Stimulated activated naive CD4-positive, alpha-beta T cell treated with Interleukin-2 at 50 U/mL for 16 hours (primary cell): Measurements from ENCODE around the gene HAVCR2.

ENCODE experiments used
- DNase-seq: peaks from one replicate; lab custom pipeline; 2025; lab: John Stamatoyannopoulos, UW

HAVCR2 gene

GRCh38 chr5:157108976-157109375 is at the start of gene HAVCR2:
Gene HAVCR2 (minus strand): TSS chr5:157109044. CDS start chr5:157108983, 61 bp downstream.
- peak; percentile 15 for DNase-seq

DNA sequence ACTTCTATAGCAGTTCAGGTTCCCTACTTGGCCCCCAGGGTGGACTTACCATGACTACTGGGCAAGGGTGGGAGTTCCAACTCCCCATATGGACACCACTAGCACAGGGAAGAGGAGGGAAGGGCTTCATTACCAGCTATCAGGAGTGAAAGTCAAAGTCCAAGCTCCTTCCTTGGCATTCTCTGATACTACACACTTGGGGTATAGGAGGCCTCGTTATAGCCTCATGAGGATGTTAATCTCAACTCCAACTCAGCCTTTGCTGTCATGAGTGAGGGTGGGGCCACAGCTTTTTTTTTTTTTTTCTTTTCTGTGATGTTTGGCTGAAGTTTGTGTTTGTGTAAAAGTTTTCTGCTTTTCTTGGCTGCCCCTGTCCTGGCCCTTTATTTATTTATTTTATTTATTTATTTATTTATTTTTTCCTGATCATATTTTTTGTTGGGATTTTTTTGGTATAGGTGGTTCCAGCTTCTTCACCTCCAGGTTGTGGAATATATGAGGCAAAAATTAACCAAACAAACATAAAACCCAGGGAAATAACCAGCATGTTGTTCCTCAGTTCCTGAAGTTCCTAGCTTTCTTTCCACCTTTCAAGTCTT is 48.5 kb upstream of the HAVCR2 start:
- DNase-seq = no peak

- no peak for DNase-seq
Measured at GRCh38 chr5:157155297-157155696, 46.5 kb upstream of the HAVCR2 start.

DNA sequence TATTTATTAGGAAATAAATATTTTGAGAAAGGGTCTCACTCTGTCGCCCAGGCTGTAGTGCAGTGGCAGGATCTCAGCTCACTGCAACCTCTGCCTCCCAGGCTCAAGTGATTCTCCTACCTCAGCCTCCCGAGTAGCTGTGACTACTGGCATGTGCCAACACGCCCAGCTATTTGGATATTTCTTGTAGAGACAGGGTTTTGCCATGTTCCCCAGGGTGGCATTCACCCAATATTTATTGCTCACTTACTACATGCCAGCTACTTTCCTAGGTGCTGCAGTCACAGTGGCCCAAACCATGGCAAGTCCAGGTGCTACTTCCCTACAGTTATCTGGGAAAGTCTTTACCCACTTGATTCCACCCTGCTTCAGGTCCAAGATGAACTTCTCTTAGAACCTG is 42.2 kb upstream of the HAVCR2 start:
- no peak for DNase-seq

DNA sequence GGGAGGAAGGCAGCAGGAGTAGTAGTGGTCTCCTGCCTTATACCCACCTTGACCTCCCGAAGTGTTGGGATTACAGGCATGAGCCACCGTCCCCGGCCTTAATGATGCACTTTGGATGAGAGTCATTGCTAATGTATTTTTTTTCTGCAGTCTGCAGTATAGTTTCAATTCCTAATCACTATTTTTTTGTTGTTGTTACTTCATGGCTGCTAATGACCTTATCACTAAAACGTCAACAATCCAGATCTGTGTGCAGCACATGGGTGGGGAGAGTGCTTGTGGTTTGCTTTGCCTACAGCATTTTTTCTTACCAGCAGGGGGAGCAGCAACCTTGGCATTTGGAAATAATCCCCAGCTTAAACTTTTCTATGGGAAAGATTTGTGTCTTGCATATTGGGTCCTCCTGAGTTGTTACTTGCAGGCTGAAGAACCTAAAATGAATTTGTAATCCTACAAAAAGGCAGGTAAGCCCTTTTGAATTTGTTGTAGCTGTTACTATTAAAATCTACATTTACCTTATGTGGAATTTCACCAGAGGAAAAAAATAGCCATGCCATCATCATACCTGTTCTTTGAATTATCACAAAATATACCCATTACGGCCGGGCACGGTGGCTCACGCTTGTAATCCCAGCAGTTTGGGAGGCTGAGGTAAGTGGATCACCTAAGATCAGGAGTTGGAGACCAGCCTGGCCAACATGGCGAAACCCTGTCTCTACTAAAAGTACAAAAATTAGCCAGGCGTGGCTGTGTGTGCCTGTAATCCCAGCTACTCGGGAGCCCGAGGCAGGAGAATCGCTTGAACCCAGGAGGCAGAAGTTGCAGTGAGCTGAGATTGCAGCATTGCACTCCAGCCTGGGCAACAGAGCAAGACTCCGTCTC is 40.1 kb upstream of the HAVCR2 start:
- peak; percentile 71 for DNase-seq

DNA sequence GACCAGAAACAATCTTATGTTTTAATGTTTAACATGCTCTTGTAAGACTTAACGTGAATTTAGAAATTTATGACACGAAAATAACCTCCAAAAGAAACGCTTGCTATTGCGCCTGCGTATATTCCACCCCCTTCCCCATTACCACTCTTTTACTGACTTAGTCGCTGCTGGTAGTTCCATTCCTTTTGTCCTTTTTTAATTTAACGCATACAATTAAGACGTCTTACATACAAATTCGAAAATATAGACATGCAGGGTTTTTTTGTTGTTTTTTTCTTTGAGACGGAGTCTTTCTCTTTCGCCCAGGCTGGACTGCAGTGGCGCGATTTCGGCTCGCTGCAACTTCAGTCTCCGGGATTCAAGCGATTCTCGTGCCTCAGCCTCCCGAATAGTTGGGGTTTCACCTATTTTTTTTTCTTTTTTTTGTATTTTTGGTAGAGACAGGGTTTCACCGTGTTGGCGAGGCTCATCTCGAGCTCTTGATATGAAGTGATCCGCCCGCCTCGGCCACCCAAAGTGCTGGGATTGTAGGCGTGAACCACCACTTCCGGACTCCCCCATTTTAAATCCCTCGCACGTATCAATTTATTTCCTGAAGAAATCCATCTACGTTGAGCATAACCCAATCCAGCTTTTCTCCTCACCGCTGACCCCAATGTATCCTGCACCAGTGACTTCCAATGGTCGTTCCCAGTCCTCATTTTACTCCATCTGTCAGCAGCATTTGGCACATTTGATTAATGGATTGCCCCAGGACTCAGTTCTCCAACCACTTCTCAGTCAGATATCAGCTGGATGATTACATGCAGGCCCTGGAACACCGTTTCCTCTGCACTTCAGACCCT is 34.5 kb upstream of the HAVCR2 start:
- peak; percentile 58 for DNase-seq

DNA sequence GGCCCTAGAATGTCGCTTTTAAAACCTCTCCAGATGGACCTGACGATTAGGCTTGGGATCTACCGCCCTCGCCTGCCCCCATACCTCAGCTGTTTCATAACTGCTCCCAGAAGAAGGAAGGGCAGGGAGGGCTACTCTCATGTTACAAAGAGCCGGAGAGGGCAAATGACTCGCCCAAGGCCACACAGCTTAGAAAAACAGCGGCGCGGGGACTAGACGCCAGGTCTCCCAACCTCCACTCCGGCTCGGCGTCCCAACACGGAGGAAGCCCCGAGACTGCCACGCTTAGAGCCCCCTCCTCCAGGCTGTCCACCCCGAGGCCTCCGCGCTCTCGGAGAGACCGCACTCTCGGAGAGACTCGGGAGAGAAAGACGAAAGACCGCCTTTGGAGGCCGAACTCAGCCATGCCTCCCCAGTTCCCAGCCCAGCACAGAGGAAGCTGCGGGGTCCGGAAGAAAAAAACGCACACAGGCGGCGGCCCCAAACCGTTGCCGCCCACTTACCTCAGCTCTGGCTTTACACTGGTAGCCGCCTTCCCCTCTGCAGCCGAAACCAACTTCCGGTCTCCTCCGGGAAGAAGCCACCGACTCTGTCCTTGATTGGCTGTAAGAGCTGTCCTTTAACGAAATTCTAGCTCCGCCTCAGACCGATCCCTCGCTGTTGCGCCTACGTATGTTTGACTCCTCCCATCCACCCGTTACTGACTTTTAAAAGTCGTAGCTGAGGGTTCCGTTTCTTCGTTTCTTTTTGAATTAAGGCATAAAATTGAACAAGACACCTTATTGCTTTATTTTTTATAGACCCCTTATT is 33.7 kb upstream of the HAVCR2 start, which contains the start of gene MED7:
Gene MED7 (minus strand): TSS at position 549 of the 810 bp plus-strand sequence. CDS start 3,434 bp downstream, outside the sequence.
- DNase-seq = peak; percentile 91

DNA sequence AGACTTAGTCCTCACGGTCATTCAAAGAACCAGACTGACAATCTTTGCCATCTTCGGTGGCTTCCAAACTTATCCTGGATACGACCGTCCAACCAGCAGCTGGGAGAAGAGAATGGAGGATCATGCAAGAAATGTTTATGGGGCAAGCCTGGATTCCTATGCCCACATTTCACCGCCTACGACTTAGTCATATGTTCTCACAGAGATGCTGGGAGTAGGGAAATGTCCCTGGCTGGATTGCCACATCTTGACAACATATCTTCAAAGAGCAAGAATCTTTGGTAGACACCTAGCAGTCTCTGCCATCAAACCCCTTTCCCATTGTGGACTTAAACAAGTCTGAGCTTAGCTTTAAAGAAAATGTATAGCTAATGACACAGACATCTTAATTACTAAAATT is 28.8 kb upstream of the HAVCR2 start:
- DNase-seq = no peak

DNA sequence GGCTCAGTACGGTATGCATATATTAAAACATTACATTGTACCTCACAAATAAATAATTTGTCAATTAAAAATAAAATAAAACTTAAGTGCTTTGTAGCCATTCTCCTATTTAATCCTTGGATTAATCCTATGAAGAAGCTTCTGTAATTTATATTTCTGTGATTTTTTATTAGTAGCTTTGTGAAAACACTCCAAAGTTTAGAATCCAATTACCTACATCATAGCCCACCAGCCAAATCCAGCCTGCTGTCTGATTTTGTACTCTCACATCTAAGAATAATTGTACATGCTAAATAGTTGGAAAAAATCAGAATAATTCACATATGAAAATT is 23.4 kb upstream of the HAVCR2 start:
- no peak for DNase-seq

DNA sequence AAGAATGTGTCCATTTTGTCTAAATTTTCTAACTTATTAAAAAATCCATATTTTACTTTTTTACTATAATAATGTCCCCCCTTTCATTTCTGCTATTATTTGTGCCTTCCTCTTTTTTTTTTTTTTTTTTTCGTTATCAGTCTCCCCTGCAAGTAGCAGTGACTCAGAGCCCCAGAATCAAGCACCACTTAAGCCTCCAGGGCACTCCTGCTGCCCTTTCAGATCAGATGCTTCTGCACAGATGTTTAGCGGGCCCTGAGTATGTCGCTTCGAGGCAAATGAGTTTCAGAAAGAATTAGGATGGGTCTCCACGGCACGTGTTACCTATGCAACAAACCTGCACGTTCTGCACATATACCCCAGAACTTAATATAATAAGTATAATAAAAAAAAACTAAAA is 22.1 kb upstream of the HAVCR2 start:
- DNase-seq = no peak

GRCh38 chr5:157121709-157122108 is 12.9 kb upstream of the HAVCR2 start:
- DNase-seq = no peak

- no peak for DNase-seq
Measured at GRCh38 chr5:157120102-157120501, 11.3 kb upstream of the HAVCR2 start.

DNA sequence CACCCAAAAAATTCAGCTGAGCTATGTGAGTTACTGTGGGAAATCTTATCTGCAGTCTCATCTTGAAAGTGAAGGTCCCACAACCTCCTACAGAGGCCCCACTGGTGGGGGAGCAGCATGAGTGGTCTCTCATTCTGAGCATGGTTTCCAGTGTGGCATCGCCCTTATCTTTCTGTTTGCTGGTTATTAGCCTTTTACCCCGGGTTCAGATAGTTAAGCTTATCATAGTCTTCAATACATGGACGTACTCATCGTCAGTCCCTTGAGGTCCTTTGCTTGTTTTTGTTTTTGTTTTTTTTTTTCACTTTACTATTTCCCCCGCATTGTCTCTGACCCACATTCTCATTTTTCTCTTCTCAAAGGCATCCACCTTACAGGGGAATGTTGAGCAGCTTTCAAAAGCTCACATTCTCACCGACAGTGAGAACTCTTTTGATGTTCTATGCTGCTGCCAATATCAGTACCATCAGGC is 7.7 kb upstream of the HAVCR2 start:
- DNase-seq = peak; percentile 1

GRCh38 chr5:157115502-157115901 is 6.7 kb upstream of the HAVCR2 start:
- DNase-seq = no peak

DNA sequence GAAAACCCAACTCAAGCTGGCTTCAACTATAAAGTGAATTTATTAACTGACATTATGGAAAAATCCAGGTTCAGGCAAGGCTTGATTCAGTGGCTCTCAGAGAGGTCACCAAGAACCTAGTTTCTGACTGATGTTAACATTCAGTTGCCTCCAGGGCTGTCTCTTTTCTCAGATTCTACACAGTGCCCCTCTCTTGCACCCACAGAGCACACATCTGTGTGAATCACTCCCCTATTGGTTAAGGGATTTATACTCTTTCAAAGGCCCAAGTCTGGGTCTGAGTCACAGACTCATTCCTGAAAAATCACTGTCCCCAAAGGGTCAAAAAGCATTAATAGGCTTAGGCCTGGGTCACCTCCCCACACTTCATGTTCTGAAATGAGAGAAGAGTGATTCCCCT is 6.2 kb upstream of the HAVCR2 start:
- DNase-seq = no peak

DNA sequence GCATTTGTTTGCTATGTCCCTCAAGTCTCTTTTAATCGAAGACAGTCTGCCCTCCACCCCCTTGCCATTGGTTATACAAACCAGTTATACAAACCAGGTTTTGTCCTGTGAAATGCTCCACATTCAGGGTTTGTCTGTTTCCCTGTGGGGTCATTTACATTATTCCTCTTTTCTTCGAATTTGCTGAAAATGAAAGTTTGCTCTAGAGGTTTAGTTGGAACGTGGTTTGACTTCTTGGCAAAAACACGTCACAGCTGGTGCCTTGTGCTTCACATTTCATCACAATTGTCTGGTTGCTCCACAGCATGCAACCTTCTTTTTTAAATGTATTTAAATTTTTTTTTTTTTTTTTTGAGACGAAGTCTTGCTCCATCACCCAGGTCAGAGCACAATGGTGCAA is 4.2 kb upstream of the HAVCR2 start:
- no peak for DNase-seq

DNA sequence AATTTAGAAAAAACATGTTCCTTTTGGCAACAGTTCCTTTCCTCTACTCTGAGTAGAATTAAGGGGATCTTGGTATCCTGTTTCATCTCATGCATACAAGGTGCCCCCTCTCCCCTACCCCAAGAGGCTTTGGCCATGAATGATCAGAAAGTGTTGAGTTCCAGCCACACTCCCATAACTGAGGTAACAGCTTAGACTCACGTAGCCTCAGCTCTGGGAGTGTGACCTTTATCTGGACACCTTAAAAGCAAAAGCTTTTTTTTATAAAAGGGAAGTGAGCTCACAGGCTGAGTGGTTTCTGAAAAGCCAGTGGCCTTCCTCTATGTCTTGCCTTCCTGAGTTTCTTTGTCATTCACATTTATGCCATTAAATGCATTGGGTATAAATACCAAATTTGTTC is 900 bp upstream of the HAVCR2 start:
- no peak for DNase-seq

DNA sequence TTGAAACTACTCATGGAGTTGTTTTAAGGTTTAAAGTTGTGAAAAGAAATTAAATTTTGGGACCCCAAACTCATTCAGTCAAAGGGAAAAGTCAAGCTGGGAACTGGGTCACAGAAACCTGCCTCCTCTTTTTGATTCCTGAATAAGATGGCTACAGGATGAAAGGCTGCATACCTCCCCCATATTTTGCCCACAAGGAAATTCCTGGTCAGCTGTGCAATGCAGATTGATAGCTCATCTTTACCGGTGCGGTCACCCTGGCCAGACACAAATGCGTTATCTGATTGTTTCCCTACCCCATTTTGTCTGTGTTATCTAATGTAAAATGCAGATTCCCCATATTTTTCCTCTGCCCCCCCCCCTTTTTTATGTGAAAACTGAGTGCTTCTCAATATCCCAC is 1.3 kb downstream of the HAVCR2 start:
- DNase-seq = no peak

GRCh38 chr5:157106630-157107461 is 2.0 kb downstream of the HAVCR2 start:
- DNase-seq = no peak

GRCh38 chr5:157100140-157100679 is 8.6 kb downstream of the HAVCR2 start:
- no peak for DNase-seq
